GM12864 (cell line): Measurements from ENCODE around the gene ZIC5.

Experiments
- DNase-seq: peaks from one replicate; pipeline ENCODE4 v3.0.0-alpha.2; 2011; ENCODE audit warnings: low read depth
- H3K4me3 ChIP-seq: 2 replicates; pipeline ENCODE4 v1.5.1; 2011; ENCODE audit warnings: mild to moderate bottlenecking, low read depth, low read length, control low read depth
- TF ChIP-seq, protein P1 (sequence below): IDR thresholded peaks from 2 replicates; pipeline ENCODE4 v1.5.1; 2011; ENCODE audit warnings: low read depth, mild to moderate bottlenecking, moderate library complexity, low read length, control low read depth, inconsistent platforms; ENCODE audit errors: missing control alignments

The ZIC5 gene

DNA sequence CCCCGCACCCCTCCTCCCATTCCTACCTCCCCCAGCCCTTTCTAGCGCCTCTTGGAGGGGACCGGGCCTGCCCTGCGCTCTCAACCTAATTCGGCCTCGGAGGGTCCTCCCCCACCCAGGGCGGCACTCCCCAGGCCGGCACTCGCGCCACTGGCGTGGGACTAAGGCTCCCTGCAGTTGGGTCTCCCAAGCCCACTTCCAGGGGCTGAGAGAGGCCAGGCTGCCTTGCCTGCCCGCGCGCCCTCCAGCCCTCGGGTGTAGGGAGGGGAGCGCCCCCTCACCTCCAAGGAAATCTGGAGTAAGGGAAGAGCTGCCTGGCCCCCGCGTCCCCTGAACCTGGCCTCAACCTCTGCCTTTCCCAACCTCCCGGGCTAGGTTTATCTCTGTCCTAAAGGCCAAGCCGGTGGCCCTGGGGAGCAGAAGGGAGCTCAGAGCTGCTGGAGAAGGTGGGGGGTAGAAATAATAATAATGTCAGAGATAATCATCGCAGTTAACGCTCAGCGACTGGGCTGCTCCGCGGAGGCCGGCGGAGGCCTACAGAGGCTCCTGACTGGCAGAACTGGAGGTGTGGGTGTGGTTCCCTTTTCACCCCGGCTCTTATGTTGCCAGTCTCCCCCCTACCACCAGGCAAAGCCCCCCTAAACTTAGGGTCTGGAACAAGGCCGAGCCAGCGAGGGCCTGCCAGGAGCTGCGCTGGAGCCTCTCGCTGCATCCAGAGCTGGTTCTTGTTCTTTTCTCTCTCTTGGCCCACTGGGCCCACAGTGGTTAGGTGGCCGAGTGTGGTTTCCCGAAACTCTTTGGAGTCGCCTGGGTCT, 19.7 kb upstream of the ZIC5 start:
- H3K4me3 ChIP-seq = no peak overlapping the region
- no peak for DNase-seq
- TF ChIP-seq, protein P1, sequence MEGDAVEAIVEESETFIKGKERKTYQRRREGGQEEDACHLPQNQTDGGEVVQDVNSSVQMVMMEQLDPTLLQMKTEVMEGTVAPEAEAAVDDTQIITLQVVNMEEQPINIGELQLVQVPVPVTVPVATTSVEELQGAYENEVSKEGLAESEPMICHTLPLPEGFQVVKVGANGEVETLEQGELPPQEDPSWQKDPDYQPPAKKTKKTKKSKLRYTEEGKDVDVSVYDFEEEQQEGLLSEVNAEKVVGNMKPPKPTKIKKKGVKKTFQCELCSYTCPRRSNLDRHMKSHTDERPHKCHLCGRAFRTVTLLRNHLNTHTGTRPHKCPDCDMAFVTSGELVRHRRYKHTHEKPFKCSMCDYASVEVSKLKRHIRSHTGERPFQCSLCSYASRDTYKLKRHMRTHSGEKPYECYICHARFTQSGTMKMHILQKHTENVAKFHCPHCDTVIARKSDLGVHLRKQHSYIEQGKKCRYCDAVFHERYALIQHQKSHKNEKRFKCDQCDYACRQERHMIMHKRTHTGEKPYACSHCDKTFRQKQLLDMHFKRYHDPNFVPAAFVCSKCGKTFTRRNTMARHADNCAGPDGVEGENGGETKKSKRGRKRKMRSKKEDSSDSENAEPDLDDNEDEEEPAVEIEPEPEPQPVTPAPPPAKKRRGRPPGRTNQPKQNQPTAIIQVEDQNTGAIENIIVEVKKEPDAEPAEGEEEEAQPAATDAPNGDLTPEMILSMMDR = no peak

DNA sequence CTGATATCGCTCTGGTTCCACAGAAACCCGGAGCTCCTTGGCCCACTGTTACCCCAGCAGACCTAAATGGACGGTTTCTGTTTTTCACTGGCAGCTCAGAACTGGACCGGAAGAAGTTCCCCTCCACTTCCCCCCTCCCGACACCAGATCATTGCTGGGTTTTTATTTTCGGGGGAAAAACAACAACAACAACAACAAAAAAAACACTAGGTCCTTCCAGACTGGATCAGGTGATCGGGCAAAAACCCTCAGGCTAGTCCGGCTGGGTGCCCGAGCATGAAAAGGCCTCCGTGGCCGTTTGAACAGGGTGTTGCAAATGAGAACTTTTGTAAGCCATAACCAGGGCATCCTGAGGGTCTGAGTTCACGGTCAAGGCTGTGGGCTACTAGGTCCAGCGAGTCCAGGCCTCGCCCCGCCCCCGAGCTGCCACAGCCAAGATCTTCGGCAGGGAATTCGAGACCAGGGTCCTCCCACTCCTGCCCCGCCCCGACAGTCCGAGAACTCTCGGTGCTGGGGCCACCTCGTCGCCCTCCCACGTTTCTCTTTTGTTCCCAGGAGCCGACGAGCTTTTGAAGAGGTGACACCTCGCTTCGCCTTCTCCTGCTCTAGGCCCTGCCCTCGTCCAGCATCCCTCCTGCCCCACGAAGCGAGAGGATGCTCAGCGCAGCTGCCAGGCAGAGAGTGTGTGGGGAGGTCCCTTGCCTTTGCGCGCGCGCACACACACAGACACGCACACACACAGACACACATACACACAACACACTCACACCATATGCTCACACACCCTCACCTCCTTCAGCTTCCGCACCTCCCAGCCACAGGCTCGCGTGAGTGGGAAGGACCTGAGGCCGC, 18.8 kb upstream of the ZIC5 start:
- TF ChIP-seq, protein P1 = no peak
- H3K4me3 ChIP-seq = no peak overlapping the region
- no peak for DNase-seq

DNA sequence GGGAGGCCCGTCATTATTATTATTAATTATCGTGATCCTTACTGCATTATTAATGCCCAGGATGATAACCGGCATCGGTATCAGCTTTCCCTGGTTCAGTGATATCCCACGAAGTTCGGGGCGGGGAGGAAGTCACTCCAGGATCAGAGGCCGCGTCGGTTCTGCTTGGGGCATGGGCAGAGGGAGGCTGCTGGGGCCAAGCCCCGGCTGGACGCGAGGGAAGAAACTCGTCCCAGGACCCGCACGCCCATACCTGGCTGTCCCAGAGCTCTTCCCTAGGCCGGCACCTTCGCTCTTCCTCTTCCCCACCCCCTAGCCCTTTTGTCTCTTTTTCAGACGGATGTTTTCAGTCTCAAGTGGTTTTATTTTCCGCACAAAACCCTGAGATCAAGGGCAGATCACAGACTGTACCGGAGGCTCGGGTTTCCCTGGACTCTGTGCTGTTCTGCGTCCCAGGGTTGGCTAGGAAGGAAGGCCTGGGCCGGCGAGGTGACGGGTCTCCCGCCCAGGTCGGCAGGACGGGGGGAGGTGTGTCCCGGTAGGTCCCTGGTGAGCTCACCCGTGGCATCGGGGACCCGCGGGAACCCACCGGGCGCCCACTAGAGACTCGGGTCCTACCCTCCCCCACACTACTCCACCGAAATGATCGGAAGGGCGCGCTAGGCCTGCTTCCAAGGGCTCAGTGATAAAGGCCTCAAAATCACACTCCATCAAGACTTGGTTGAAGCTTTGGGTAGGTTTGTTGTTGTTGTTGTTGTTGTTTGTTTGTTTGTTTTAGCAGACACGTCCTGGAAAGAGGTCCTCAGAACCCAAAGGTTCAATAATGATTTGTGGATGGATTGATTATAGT, 17.9 kb upstream of the ZIC5 start:
- no peak for DNase-seq
- TF ChIP-seq, protein P1 = no peak
- H3K4me3 ChIP-seq = no peak overlapping the region

DNA sequence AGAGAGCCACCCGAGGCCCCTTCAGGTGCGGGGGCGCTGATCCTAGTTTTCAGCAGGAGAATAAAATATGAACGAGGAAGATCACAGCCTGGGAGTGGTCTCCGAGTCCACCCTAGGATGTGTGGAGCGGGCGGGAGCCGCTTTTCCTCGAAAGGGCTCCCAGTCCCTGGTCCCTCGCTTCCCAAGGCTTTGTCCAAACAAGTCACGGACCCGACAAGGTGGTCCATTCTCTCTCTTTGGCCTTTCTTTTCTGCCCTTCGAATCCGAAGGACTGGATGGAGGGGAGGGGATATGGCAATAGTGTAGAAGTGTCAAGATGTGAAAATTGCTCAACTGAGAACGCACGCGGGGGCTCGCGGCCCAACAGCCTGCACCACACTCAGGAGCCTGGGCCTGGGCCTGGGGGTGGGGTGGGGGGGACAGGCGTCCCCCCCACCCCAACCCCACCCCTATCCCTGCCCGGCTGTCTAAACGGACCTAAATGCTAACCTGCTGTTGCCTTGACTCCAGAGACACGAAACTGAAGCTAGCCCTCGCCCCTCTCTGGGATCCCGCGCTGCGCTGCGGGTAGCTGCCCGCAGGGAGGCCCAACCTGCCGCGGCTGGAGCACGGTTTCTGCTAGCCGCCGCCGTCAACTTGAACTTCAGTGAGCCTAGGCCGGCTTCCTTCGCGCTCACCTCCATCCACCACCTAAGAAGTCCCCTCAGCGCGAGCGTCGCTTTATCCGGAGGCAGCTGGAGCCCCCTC, 17.1 kb upstream of the ZIC5 start:
- DNase-seq = no peak
- H3K4me3 ChIP-seq = no peak overlapping the region

DNA sequence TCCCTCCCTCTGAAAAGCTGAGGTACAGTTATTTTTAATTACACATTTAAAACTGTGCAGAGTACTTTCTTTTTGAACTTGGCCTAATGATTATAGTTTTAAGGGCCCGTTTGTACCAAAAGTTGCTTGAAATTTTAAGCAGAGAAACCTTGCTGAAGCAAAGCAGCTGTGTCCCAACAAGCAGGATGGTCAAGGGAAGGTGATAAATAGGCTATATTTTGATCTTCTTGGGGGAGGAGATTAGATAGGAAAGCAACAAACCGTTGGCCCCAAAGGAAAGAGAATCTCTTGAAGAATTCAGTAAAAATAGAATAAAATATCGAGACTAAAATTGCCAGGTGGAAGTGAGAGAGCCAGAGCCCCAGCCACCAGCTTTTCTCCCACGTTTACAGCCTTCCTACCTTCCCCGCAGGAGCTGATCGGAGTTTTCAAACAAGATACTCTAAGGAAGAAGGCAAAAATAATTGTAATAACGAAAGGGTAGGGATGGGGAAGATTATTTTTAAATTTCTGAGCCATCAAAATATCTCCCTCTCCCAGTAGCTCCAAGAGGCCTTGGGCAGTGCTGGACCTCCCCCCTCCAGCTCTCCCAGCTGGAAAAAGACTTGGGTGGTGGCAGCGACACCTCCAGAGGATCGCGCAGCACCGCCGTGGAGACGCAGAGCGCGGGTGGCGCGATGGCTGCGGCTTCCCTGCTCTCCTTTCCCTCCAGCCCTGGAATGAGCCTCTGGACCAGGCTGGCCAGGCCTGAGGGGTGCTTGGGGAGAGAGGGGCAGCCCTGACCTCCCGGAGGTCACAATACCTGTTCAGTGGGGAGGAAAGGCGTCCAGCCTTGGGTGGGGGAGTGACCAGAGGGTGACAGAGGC, 15.8 kb upstream of the ZIC5 start:
- no peak for DNase-seq
- no peak overlapping the region for H3K4me3 ChIP-seq
- TF ChIP-seq, protein P1 = no peak

More for the DNA sequence above, 17.1 kb upstream of the ZIC5 start:
- TF ChIP-seq, protein P1 = no peak

DNA sequence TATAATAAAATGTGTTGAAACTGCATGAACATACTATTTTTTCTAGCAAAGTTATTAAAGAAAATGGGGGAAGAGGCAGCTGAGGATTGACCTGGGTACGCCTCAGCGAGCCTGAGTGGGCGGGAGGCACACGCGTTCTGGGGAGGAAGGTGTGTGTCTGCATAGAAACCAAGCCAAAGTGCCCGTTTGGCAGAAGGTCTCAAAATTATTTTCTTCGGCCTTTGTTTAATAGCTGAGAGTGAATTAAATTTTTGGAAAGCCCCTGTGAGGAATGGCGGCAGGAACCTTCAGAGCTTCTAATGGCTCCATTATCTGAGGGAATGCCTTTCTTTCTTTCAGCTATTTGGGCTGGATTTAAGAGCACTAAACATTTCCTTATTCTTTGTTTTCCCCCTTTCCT, 15.2 kb upstream of the ZIC5 start:
- no peak for DNase-seq
- TF ChIP-seq, protein P1 = no peak
- no peak overlapping the region for H3K4me3 ChIP-seq
